ENCODE measurements around the gene PLCL1.
"Not testable (repeated sequence)": the region's sequence is repeated elsewhere in the genome, so short reads cannot be mapped to it uniquely, and the experiment has no call there.

Gene PLCL1

GRCh38 chr2:198167346-198167745, 363.0 kb downstream of the PLCL1 start:
- no peak for DNase-seq

- DNase-seq = no peak
Observed at GRCh38 chr2:198168651-198169050, 364.3 kb downstream of the PLCL1 start.

- DNase-seq = peak in 4 of 51 donors; percentile 1 to 19 (median 5)
Observed at GRCh38 chr2:198173242-198173641, 368.8 kb downstream of the PLCL1 start.

- DNase-seq = no peak
Observed at GRCh38 chr2:198173864-198174263, 369.5 kb downstream of the PLCL1 start.

GRCh38 chr2:198175271-198175670, 370.9 kb downstream of the PLCL1 start:
- DNase-seq = no peak

GRCh38 chr2:198177040-198177439, 372.6 kb downstream of the PLCL1 start:
- DNase-seq = no peak

GRCh38 chr2:198178766-198179165, 374.4 kb downstream of the PLCL1 start:
- no peak for DNase-seq

GRCh38 chr2:198186257-198186656, 381.9 kb downstream of the PLCL1 start:
- no peak for DNase-seq

GRCh38 chr2:198187841-198188240, 383.4 kb downstream of the PLCL1 start:
- no peak for DNase-seq

GRCh38 chr2:198188982-198189381, 384.6 kb downstream of the PLCL1 start:
- DNase-seq = no peak

- DNase-seq = no peak
Observed at GRCh38 chr2:198191651-198192050, 387.3 kb downstream of the PLCL1 start.

GRCh38 chr2:198196556-198196955, 392.2 kb downstream of the PLCL1 start:
- DNase-seq = not testable (repeated sequence)
